ENCODE results near the gene HSPA6.
"Not testable (repeated sequence)": the region's sequence is repeated elsewhere in the genome, so short reads cannot be mapped to it uniquely, and the experiment has no call there.

HSPA6 gene

DNA sequence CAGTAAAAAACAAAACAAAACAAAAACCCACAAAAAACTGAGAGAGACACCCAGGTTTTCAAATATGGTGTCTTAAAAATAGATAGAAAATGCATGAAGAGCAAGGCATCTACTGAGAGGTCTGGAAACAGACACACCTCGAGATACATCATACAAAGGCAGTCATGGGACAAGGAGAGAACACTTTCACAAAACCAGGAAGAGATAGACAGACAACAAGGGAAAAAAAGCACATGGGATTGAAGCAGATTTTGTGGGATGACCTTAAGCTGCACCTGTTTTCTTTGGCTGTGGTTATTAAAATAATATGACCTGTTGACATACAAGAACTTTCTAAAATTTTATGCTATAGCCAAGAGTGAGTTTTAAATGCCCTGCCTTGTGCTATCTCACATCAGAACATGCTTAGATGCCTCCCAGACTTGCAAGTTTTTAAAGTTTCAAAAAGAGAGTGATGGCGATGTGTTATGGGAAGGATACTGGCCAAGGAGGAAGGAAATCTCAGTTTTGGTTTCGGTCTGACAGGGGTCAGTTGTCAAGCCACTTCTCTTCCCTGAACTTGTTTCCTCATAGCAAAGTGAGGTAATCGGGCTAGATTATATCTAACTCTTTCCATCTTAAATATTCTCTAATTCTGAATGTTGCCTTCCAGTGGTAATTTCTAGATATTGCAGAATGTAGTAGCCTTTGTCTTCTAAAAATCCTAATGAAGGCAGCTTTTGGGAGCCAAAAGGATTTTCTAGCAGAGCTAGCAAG is 36.8 kb downstream of the HSPA6 start:
- peak; percentile 43 for DNase-seq (ENCODE audit: low spot score)

GRCh38 chr1:161562441-161562840 is 38.1 kb downstream of the HSPA6 start:
- not testable (repeated sequence) for DNase-seq (ENCODE audit: low spot score)

GRCh38 chr1:161563522-161563921 is 39.2 kb downstream of the HSPA6 start:
- DNase-seq (ENCODE audit: low spot score): not testable (repeated sequence)

- DNase-seq (ENCODE audit: low spot score): not testable (repeated sequence)
These were observed 42.2 kb downstream of the HSPA6 start for GRCh38 chr1:161566602-161566960.

DNA sequence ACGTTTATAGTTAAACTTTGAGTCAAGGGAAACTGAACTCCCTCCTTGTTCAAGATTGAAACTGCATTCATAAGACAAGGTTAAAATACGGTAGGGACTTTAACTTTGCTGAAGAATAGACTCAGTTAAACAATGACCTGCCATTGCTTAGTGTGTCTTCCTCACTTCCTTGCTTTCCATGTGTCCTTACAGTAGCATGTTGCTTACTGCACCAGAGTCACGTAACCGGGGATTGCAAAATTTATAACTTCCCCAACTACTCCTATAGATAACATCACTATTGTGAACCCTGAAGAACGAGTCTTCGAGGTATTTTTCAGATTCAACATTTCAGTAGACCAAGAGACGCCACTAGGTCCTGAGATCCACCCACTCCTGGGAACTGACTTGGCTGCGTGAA is 47.4 kb downstream of the HSPA6 start:
- not testable (repeated sequence) for DNase-seq (ENCODE audit: low spot score)
